Sciatic nerve (tissue), 2 donors: Measurements from ENCODE around the gene NFATC3. TPM values are rescaled to one million over a fixed set of nuclear protein-coding genes. Genes with fewer than 3 reads are reported as not detected.

Experiments used
- ATAC-seq: fragments of 200-7000 bp; cut with Tn5 transposase; one replicate; pipeline ENCODE4 v1.9.1; 2020; ENCODE audit warnings: mild to moderate bottlenecking, moderate library complexity
- DNase-seq: peaks from one replicate; pipeline ENCODE4 v3.0.0-alpha.2; 2020; ENCODE audit warnings: low spot score
- intact Hi-C: fragments of 100-400 bp; cut with DNase I; formaldehyde crosslinking; loops from one replicate; pipeline ENCODE4 v1.14.2; 2022
- total RNA-seq: library from RNA; stranded (reverse); fragmentation: NEBNext Ultra II Directional; extraction: Animal tissue kit (Norgen Biotek cat#: 25700); gene quantifications from one replicate; pipeline ENCODE4 v1.2.1, GENCODE V29; 2021
- donor health status: DM: no; HTN: no; CAD: no.
- donor health status: DM: no; HTN: no; CAD: no.

The NFATC3 gene
- total RNA-seq, 1 donor from 2014 or later: 66.4 TPM

DNA sequence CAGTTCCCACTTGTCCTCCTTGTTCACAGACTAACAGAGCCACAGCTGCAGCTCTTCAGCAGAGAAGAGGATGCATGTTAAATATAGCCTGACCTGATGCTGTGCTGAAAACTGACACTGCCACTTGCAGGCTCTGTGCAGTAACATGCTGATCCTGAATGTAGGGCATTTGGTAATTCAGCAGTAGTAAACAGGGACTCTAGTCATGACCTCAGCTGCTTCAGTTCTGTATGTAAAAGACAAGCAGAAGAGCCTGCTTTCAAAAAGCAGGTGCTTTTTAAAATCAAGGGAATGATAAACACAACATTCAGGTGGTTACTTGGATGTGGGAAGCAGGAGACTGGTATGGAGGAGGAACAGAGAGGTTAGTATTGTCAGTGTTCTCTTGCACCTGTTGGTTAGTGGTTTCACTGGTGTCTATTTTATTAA lies 116.9 kb downstream of the NFATC3 start:
- intact Hi-C loops: no loop called here
- no peak for DNase-seq
- ATAC-seq: no peak

DNA sequence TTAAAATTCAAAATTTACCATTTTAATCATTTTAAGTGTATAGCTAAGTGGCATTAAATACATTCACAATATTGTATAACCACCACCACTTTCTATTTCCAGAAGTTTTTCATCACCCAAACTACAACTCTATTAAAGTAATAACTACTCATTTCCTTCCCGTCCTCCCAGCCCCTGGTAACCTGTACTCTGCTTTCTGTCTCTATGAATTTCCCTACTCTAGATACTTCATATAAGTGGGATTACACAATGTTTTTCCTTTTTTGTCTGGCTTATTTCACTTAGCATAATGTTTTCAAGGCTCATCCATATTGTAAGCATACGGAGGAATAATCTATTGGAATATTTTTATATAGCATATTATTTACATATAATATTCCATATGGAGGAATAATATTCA lies 121.1 kb downstream of the NFATC3 start:
- DNase-seq: no peak
- no peak for ATAC-seq
- intact Hi-C loops: no loop called here

DNA sequence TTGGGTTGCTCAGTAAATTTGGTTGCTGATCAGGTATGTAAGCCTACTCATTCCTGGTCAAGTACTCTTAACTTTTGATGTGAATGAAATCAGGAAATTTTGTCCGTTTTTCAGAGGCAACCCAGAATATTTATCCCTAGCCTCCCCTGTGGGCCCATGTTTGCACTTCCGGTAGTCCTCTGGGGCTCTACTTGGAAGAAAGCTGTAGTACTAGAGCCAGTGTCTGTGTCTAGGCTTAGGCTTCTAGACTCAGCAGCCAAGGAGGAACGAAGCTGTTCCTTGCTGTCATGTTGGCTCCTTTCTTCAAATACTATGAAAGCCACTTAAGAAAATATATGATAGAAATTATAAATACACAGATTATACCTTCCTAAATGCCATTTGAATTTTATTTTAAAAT lies 129.6 kb downstream of the NFATC3 start:
- no peak for DNase-seq
- peak; percentile 84 for ATAC-seq
- intact Hi-C loops: no loop called here

DNA sequence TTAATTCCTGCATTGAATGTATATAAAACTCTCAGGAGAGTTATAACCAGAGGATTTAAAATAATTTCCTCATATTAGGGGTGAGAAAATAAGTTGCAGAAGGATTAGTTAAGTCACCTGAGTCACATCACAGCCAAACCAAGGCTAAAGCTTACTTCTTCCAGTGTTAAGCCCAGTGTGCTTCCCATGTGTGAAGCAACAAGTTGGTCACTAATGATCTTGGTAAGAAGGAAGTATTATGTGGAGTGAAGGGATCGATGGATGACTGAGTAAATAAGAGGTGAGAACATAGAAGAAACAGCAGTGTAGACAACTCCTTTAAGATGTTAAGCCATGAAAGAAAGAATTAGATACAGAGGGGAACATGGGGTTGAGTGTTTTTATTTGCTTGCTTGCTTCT lies 130.1 kb downstream of the NFATC3 start:
- intact Hi-C loops: no loop called here
- ATAC-seq: no peak
- DNase-seq: no peak

DNA sequence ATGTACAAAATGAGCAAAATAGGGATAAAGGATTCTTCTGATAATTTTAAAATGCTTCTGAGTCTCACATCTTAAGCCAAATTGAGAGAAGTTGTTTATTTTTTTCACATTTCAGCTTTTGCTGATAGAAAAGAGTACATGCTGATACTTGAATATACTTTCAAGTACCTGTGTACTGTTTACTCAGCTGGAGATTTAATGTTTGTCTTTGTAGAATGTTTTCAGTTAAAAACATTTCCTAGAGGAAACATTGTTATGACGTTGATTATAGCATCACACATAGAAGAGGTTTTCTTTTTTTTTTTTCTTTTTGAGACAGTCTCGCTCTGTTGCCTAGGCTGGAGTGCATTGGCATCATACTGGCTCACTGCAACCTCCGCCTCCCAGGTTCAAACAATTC lies 131.1 kb downstream of the NFATC3 start:
- no peak for ATAC-seq
- DNase-seq: no peak
- intact Hi-C loops: no loop called here

DNA sequence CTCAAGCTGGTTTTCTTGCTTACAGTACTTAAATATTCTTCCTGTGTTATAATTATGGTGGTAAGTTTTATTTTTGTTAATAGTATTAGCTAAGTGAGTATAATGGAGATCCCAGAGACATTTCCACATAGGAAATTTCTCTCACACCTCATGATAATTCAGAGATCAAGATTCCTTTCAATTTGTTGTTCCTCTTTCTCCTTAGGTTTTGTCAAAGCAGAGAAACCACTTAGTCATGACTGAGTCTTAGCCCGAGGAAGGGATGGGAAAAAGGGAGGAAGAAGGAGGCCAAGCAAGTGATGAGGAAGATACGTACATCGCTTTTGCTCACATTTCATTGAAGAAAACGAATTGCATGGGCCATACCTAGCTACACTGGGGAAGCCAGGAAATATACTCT lies 132.3 kb downstream of the NFATC3 start:
- no peak for DNase-seq
- no peak for ATAC-seq
- intact Hi-C loops: no loop called here

DNA sequence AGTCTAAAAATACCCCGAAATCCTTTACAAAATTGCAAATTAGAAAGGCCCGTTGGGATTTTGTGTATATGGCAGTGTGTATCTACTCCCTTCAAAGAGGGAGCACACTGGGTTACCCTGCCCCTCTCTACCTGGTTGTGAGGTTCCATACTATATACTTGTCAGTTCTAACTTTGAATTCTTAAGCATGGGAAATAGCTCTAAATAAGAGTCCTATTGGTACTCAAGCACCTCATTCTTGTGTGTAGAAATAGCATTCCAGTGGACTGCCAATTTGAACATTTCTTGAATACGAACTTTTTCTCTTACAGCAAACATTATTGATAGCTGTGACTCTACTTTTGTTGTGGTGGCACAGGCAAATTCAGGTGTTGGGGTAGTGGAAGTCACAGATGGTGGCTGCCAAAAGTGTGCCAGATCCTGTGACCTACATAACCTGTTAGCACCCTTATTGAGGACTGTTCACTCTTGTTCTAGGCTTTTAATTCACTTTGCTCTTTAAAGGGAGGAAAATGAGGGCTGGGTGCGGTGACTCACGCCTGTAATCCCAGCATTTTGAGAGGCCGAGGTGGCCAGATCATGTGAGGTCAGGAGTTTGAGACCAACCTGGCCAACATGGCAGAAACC lies 134.7 kb downstream of the NFATC3 start:
- no peak for DNase-seq
- intact Hi-C loops: no loop called here
- no peak for ATAC-seq

DNA sequence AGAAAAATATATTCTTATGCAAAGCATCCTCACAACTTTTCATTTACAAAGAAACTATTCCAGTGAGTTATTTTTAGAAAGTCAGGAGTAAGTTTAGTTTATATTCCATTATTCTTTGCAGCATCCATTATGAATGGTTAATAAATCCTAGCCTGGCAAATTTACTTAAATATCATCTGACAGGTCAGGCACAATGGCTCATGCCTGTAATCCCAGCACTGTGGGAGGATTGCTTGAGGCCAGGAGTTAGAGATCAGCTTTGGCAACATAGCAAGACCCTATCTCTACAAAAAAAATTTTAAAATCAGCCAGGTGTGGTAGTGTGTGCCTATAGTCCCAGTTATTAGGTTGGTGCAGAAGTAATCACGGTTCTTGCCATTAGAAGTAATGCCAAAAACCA lies 137.9 kb downstream of the NFATC3 start:
- no peak for ATAC-seq
- DNase-seq: no peak
- intact Hi-C loops: no loop called here

DNA sequence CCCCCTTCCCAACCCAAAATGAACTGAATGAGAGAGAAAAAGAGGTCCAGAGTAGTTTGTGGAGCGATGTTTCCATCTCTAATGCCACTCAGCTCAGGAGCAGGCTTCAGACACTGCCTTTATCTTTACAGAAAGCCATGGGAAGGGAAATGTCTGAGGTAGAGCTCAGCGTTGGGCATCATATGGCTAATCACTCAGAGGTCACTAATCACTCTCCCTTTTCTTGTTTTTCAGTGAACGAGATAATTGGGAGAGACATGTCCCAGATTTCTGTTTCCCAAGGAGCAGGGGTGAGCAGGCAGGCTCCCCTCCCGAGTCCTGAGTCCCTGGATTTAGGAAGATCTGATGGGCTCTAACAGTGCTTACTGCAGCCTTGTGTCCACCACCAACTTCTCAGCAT lies 140.9 kb downstream of the NFATC3 start:
- intact Hi-C loops: no loop called here
- ATAC-seq: no peak
- DNase-seq: peak; percentile 22

DNA sequence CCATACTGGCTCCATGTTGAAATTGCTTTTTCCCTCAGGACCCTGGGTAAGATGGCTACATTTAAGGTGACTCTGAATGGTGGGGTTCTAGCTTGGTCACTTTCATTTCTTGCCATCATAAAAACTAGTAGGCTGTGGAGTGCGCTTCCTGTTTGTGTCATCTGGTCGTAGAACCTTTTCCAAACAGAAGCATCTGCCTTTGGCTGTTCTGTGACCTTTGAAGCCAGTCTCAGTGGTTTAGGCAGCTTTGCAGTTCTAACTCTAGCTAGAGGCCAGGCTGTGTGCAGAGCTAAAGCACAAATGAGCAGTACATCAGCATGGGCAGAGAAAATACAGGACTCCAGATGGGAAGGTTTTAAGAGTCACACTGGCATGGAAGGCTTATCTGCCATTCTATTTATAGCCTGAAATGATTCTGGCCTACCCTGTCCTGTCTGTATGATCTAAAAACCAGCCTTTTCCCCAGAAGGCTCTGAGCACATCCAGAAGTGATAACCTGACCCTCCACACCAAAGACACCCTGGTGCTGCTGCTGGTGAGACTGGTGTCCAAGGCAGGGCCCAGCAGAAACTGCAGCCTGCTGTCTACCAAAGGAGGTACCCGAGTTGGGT lies 142.1 kb downstream of the NFATC3 start:
- DNase-seq (no peak), ATAC-seq (no peak)
- intact Hi-C loops: no loop called here

DNA sequence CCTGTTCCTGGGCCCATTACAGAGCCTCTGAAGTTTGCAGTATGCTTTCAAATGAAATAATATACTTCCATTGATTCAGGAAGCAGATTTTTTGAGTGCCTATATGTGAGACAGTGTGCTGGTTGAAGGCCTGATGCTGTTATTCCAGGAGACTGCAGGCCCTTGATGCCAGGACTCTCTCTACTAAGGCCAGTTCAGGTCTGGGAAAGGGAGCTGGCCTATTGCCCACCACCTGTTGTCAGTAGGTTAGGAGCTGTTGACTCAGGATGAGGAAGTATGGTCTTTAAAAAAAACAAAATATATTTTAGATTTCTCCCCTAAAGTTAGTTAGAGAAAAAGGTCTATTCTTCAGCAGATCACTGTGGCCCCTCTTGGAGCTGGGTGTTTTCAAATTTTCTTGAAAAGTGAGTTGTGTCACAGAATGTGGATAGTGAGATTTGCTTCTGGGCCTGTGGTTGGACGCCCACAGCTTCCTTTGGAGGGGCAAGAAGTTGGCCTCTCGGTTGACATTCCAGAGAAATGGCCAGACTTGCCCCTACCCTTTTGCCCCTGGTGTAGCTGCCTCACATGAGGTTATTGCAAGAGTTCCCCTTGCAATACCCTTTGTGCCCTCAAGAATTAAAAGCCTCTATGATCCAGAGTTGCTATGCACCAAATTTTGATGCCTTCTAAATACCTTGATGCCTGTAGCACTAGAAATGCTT lies 142.8 kb downstream of the NFATC3 start:
- ATAC-seq: no peak
- DNase-seq: peak; percentile 49
- intact Hi-C loops: no loop called here

DNA sequence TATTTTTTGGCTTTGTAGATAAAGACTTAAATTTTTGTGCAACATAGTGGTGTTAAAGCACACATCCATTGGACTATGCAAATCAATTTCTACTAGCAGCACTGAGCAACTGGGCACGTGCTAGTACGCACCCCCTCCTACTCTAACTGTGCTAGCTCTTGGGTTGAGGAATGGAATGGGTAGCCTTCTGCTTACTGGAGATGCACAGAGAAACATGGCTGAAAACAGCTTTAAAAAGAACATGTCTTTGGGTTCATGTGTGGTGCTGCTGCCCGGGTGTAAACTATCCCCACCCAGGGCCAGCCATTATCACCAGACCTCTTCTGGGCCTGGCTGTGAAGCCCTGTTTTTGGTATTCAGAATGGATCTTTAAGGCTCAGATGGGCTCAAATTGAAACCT lies 143.5 kb downstream of the NFATC3 start:
- ATAC-seq (no peak), DNase-seq (no peak)
- intact Hi-C loops: no loop called here

DNA sequence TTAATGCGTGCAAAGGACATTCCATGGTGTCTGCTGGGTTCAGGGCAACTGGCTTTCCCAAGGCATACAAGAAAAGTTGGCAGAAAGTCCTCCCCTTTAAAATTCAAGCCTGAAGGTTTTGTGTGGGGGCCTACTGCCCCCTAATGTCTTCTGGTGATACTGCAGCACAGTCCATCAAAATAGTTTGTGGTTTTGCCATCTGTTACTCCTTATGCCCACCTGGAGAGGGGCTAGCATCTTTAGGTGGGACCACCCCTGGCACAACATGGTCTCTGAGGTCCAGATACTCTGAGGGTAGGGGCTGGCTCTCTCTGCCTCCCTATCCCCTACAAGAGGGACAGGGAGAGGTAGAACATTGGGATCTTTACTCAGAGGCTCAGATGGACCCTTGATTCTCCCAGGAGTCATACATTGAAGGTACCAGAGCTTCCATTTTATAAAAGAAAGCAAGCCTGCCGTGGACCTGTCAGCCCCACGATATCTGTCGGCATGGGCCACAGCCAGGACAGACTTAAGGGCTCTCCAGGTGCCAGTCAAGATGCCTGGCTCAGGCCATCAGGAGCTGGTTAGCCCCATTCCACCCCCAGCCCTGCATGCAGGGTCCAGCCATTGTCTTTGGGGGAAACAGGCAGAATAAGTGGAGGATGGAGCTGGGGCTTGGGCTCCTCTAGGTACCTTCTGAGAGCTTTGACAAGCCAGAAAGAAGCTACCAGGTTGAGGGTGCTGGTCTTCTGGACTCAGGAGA lies 144.4 kb downstream of the NFATC3 start:
- intact Hi-C loops: loop anchor here (10.0 kb wide), 1 partner anchor 145 kb away; the partner anchor contains the start of gene NFATC3
- peak; percentile 32 for ATAC-seq
- peak; percentile 56 for DNase-seq

DNA sequence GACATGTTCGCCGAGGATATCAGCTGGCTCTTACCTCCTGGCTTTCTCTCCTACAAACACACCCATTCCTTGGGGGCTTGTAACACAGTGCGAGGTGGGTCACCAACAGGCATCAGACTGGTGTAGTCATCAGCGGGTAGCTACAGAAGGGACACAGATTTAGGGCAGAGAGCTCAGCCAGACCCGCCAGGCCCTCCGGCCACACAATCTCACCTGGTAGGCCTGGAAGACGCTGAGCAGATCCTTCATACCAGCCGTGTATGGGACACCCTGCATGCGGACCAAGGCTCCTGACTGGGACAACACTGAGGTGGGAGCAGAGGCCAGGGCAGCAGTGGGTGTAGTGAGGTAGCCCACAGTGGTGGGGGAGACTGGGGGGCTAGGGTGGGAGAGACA lies 145.0 kb downstream of the NFATC3 start:
- no peak for DNase-seq
- ATAC-seq: no peak
- intact Hi-C loops: loop anchor here (10.0 kb wide), 1 partner anchor 145 kb away; the partner anchor contains the start of gene NFATC3

DNA sequence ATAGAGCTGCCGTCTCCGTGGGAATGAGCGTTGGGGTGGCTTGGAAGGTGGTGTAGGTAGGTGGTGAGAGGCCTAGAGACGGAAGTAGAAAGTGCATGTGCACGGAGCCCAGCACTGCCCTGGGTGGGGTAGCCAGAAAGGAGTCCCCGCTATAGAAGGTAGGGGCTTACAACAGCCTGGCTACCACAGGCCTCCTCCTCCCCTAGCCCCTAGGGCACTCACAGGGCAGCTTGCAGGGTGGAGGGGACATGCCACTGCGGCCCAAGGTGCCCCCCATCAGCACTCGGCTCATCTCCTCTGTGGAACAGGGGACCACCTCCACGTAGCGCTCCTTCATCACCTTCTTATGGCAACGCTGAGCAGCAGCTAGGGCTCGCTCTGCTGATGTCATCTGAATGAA lies 145.8 kb downstream of the NFATC3 start:
- intact Hi-C loops: loop anchor here (10.0 kb wide), 1 partner anchor 146 kb away; the partner anchor contains the start of gene NFATC3
- peak; percentile 52 for DNase-seq

DNA sequence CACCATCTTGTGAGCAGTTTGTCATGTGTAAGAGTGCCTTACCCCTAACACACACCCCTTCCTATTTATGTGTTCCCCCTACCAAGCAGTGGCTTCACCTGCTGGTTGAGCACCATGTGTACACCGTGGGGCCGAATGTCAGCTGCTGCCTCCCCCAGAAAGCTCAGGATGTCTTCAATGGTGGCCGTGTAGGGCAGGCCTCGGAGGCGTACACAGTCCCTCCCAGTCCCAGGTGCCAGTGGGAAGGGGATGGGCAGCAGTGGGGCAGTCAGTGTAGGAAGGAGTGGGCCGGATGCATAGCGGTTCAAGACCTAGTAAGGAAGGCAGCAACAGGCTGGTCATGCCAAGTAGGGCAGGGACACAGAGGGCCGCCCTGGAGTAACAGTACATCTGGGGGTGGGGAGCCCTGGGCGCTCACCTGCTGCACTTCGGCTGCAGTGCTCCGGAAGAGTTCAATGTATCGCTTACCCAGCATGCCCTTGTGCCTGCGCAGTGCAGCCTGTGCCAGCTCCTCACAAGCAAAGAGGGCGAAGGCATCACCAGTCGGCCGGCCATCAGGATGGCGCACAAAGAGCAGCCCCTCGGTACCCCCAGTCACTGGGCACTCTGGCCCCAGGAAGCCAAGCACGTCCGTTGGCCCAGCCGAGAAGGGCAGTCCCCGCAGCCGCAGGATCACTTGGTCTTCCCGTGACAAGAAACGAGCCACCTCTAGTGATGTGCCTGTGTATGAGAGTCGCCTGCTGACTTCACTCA lies 146.4 kb downstream of the NFATC3 start:
- no peak for DNase-seq
- intact Hi-C loops: loop anchor here (10.0 kb wide), 1 partner anchor 147 kb away; the partner anchor contains the start of gene NFATC3
- ATAC-seq: no peak

More for the DNA sequence above, 145.8 kb downstream of the NFATC3 start:
- ATAC-seq: no peak

DNA sequence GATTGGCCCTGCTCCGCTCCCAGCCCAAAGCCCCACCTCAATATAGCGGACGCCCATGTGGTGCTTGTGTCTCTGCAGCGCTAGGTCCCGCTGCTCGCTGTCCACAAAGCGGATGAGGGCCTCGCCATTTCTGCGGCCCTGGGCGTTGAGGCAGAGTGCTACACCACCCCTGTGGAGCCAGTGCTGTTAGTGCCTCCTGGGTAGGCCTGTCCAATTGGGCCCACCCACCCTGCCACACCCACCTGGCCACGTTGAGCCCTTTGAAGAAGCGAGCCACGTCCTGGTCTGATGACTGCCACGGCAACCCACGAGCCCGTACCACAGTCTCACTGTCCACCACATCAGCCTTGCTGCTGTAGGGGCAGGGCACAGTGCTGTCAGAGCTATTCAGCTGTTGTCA lies 147.2 kb downstream of the NFATC3 start:
- ATAC-seq: no peak
- intact Hi-C loops: loop anchor here (10.0 kb wide), 1 partner anchor 148 kb away; the partner anchor contains the start of gene NFATC3
- peak; percentile 57 for DNase-seq

DNA sequence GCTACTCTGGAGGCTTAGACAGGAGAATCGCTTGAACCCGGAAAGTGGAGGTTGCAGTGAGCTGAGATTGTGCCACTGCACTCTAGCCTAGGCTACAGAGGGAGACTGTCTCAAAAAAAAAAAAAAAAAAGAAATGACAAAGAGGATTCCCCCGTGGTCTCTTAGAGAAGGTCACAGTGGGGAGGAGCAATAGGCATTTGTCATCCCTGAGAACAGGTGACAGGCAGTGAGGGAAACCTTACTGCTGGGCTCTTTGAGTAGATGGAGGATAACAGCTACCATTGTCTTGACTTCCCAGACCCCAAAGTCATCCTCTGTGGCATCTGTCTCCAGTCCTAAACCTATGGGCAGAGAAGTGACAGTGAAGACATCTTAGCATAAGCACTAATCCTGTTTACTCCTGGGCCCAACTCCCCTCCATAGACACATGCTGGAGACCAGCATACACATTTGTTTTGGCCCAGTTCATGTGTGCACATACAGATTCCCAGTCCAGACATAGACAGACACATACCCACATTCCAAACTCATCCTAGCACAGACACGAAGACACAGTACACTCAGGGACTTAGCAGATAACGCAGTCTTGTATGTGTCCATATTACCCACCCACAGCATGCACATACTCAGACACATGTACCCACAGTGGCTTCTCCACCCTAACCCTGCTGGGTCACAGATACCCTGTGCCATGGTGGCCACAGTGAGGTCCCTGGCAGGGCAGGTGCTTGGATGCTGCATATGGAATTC lies 148.1 kb downstream of the NFATC3 start:
- intact Hi-C loops: loop anchor here (10.0 kb wide), 1 partner anchor 148 kb away; the partner anchor contains the start of gene NFATC3
- DNase-seq (peak; percentile 56), ATAC-seq (no peak)
